ENCODE data around the gene ACMSD.

ACMSD gene

DNA sequence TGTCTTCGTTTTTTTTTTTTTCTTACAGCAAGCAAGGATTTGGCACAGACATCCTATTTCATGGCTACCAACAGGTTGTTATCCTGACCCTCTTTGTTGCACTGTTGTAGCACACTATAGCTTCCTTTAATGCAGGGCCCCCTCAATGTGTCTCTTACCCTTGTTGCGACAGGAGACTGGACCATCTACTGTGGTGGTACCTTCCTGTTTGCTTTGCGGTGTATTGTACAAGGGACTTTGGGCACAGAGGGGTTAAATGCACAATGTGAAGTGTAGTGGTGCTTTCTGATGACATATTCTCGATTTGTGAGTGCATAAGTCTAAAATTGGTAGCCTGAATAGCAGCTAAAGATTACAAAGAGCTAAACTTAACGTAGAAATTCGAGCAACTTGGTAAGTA is 107.7 kb downstream of the ACMSD start:
- no peak overlapping the region for H3K4me3 ChIP-seq (ENCODE audit: low read depth, low read length)
- TF ChIP-seq, protein P1, sequence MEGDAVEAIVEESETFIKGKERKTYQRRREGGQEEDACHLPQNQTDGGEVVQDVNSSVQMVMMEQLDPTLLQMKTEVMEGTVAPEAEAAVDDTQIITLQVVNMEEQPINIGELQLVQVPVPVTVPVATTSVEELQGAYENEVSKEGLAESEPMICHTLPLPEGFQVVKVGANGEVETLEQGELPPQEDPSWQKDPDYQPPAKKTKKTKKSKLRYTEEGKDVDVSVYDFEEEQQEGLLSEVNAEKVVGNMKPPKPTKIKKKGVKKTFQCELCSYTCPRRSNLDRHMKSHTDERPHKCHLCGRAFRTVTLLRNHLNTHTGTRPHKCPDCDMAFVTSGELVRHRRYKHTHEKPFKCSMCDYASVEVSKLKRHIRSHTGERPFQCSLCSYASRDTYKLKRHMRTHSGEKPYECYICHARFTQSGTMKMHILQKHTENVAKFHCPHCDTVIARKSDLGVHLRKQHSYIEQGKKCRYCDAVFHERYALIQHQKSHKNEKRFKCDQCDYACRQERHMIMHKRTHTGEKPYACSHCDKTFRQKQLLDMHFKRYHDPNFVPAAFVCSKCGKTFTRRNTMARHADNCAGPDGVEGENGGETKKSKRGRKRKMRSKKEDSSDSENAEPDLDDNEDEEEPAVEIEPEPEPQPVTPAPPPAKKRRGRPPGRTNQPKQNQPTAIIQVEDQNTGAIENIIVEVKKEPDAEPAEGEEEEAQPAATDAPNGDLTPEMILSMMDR (IDR thresholded peaks at IDR 0.05; ENCODE audit: low read depth, low read length) = no peak

- TF ChIP-seq, protein P1 (IDR thresholded peaks at IDR 0.05; ENCODE audit: low read depth, low read length) = no peak
- H3K4me3 ChIP-seq (ENCODE audit: low read depth, low read length) = no peak overlapping the region
Measured at GRCh38 chr2:134949981-134950708, 111.7 kb downstream of the ACMSD start.

DNA sequence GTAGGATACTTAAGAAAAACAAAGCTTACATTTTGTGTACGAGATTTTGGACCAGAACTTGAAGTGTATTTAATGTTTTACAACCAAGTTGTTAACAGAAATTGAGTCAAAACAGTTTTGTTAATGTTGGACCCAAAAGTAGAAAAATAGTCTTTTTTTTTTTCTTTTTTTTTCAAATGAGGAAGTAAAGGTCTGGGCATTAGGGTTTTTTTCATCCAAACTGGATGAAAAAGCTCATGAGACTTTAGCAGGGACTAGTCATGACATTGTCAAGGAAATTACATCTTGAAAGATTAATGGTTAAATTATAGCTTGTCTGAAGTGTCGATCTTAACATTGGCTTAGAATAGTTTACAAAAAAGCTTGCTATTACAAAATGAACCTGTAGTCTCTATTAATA is 112.5 kb downstream of the ACMSD start:
- TF ChIP-seq, protein P1 (IDR thresholded peaks at IDR 0.05; ENCODE audit: low read depth, low read length) = no peak
- no peak overlapping the region for H3K4me3 ChIP-seq (ENCODE audit: low read depth, low read length)

Measured in WI38 (cell line).